Activated CD8-positive, alpha-beta T cell treated with anti-CD3 and anti-CD28 coated beads for 36 hours (primary cell): ENCODE results near the gene CFAP221. TPM values are rescaled to one million over a fixed set of nuclear protein-coding genes. Genes with fewer than 3 reads are reported as not detected.
"Not testable (repeated sequence)": the region's sequence is repeated elsewhere in the genome, so short reads cannot be mapped to it uniquely, and the experiment has no call there.

Source experiments
- ATAC-seq: fragments of 200-7000 bp; cut with Tn5 transposase; one replicate; pipeline ENCODE4 v1.10.0; 2021; ENCODE audit warnings: mild to moderate bottlenecking, moderate library complexity
- CTCF ChIA-PET: fragments of 350-600 bp; sonication (Branson Sonifier 250); formaldehyde crosslinking; loops from one replicate; lab custom pipeline; 2021; ENCODE audit warnings: antibody characterized with exemption; lab: Charles Lee
- POLR2A ChIA-PET: fragments of 350-600 bp; sonication (Branson Sonifier 250); formaldehyde crosslinking; loops from one replicate; lab custom pipeline; 2021; ENCODE audit warnings: antibody characterized with exemption; lab: Charles Lee
- DNase-seq: peaks from one replicate; pipeline ENCODE4 v3.0.0-alpha.2; 2020
- H3K27ac Mint-ChIP-seq: one replicate; pipeline ENCODE4 v1.8.0; 2021; ENCODE audit warnings: mild to moderate bottlenecking, mixed read lengths
- H3K27me3 Mint-ChIP-seq: one replicate; pipeline ENCODE4 v1.8.0; 2021; ENCODE audit warnings: mixed read lengths
- H3K36me3 Mint-ChIP-seq: one replicate; pipeline ENCODE4 v1.8.0; 2021; ENCODE audit warnings: low read depth, mixed read lengths
- H3K4me1 Mint-ChIP-seq: one replicate; pipeline ENCODE4 v1.8.0; 2021; ENCODE audit warnings: low read depth, mixed read lengths
- H3K4me3 Mint-ChIP-seq: one replicate; pipeline ENCODE4 v1.8.0; 2021; ENCODE audit warnings: mild to moderate bottlenecking, moderate library complexity, mixed read lengths
- H3K9me3 Mint-ChIP-seq: one replicate; pipeline ENCODE4 v1.8.0; 2021; ENCODE audit warnings: mixed read lengths
- CTCF ChIP-seq: fragments of 200-600 bp; IDR thresholded peaks from one replicate; pipeline ENCODE4 v1.8.0; 2022; ENCODE audit warnings: antibody characterized with exemption, mild to moderate bottlenecking
- intact Hi-C: fragments of 100-400 bp; cut with micrococcal nuclease; formaldehyde crosslinking; loops from one replicate; pipeline ENCODE4 v1.10.0; 2022
- total RNA-seq, 2 experiments: library from RNA; stranded (reverse); gene quantifications; one replicate each; pipeline ENCODE4 v1.2.3, GENCODE V29; 2021

CFAP221 gene
- total RNA-seq, 2 experiments from 2014 or later: not detected

GRCh38 chr2:119606674-119607073 is 62.4 kb downstream of the CFAP221 start:
- ATAC-seq (no peak), DNase-seq (no peak)
- POLR2A ChIA-PET: no interaction called here
- Mint-ChIP-seq H3K4me3 (no peak overlapping the region), H3K27me3 (peaks cover 25% of the 10 kb centered on the region), H3K27ac (no peak overlapping the region), H3K4me1 (no peaks in the 10 kb centered on the region), H3K9me3 (no peaks in the 10 kb centered on the region), H3K36me3 (no peaks in the 10 kb centered on the region)
- CTCF ChIA-PET: no interaction called here
- TF ChIP-seq CTCF: no peak
- intact Hi-C loops: no loop called here

- intact Hi-C loops: no loop called here
- no peaks in the 10 kb centered on the region for H3K9me3 Mint-ChIP-seq
- H3K4me3 Mint-ChIP-seq: no peak overlapping the region
- ChIA-PET POLR2A (no interaction called here), CTCF (no interaction called here)
- H3K27ac Mint-ChIP-seq: no peak overlapping the region
- H3K27me3 Mint-ChIP-seq: peaks cover 25% of the 10 kb centered on the region
- no peaks in the 10 kb centered on the region for H3K36me3 Mint-ChIP-seq
- no peaks in the 10 kb centered on the region for H3K4me1 Mint-ChIP-seq
- TF ChIP-seq CTCF: no peak
- DNase-seq: no peak
- no peak for ATAC-seq
These were observed 64.3 kb downstream of the CFAP221 start for GRCh38 chr2:119608553-119608952.

- intact Hi-C loops: no loop called here
These were observed 65.1 kb downstream of the CFAP221 start for GRCh38 chr2:119609337-119609736.

GRCh38 chr2:119614140-119614539 is 69.9 kb downstream of the CFAP221 start:
- Mint-ChIP-seq H3K27me3 (peaks cover 13% of the 10 kb centered on the region), H3K9me3 (peaks cover 14% of the 10 kb centered on the region)
- H3K27ac Mint-ChIP-seq, DNase-seq, ATAC-seq, H3K36me3 Mint-ChIP-seq, CTCF ChIA-PET, H3K4me3 Mint-ChIP-seq, intact Hi-C loops, POLR2A ChIA-PET, H3K4me1 Mint-ChIP-seq: not testable (repeated sequence)

More at GRCh38 chr2:119609337-119609736, 65.1 kb downstream of the CFAP221 start:
- POLR2A ChIA-PET: no interaction called here
- Mint-ChIP-seq H3K36me3 (peaks cover 5% of the 10 kb centered on the region), H3K27ac (no peak overlapping the region), H3K4me1 (no peaks in the 10 kb centered on the region), H3K27me3 (peaks cover 25% of the 10 kb centered on the region), H3K9me3 (peaks cover 7% of the 10 kb centered on the region), H3K4me3 (no peak overlapping the region)
- no peak for DNase-seq
- no peak for TF ChIP-seq CTCF
- ATAC-seq: no peak
- CTCF ChIA-PET: interaction anchor here (0.8 kb wide), 1 partner anchor 32 kb away, joined by 3 read pairs; no protein-coding TSS in a partner anchor

- ChIA-PET POLR2A (no interaction called here), CTCF (no interaction called here)
- no peak for TF ChIP-seq CTCF
- no peak overlapping the region for H3K4me3 Mint-ChIP-seq
- peaks cover 15% of the 10 kb centered on the region for H3K27me3 Mint-ChIP-seq
- H3K9me3 Mint-ChIP-seq: peaks cover 14% of the 10 kb centered on the region
- H3K4me1 Mint-ChIP-seq: no peaks in the 10 kb centered on the region
- ATAC-seq: no peak
- no peak for DNase-seq
- no peak overlapping the region for H3K27ac Mint-ChIP-seq
- H3K36me3 Mint-ChIP-seq: peaks cover 5% of the 10 kb centered on the region
- intact Hi-C loops: no loop called here
These were observed 72.2 kb downstream of the CFAP221 start for GRCh38 chr2:119616421-119616820.

- H3K27me3 Mint-ChIP-seq: peaks cover 17% of the 10 kb centered on the region
- intact Hi-C loops: no loop called here
- H3K4me1 Mint-ChIP-seq: no peaks in the 10 kb centered on the region
- H3K36me3 Mint-ChIP-seq: peaks cover 5% of the 10 kb centered on the region
- POLR2A ChIA-PET: no interaction called here
- CTCF ChIA-PET: no interaction called here
- ATAC-seq: no peak
- no peak for DNase-seq
- no peak for TF ChIP-seq CTCF
- H3K27ac Mint-ChIP-seq: no peak overlapping the region
- H3K9me3 Mint-ChIP-seq: peaks cover 14% of the 10 kb centered on the region
- no peak overlapping the region for H3K4me3 Mint-ChIP-seq
These were observed 73.2 kb downstream of the CFAP221 start for GRCh38 chr2:119617455-119617854.

GRCh38 chr2:119618725-119619124 is 74.5 kb downstream of the CFAP221 start:
- intact Hi-C loops, CTCF ChIA-PET, ATAC-seq, H3K4me3 Mint-ChIP-seq, H3K27ac Mint-ChIP-seq, POLR2A ChIA-PET, H3K4me1 Mint-ChIP-seq, DNase-seq, H3K36me3 Mint-ChIP-seq: not testable (repeated sequence)
- Mint-ChIP-seq H3K27me3 (peaks cover 23% of the 10 kb centered on the region), H3K9me3 (peaks cover 14% of the 10 kb centered on the region)
